Kidney epithelial cell (primary cell): ENCODE results near the gene TMEM187. TPM values are rescaled to one million over a fixed set of nuclear protein-coding genes. Genes with fewer than 3 reads are reported as not detected.
A peak's percentile ranks its signal among the peaks of the same experiment; 100 is the strongest.

Source experiments
- DNase-seq: peaks from one replicate; pipeline ENCODE4 v3.0.0-alpha.2; 2010; ENCODE audit warnings: low read depth
- H3K27me3 ChIP-seq: 2 replicates; pipeline ENCODE4 v1.6.0; 2011; ENCODE audit warnings: low read length; ENCODE audit not compliant: control insufficient read depth, insufficient read depth
- H3K36me3 ChIP-seq: 2 replicates; pipeline ENCODE4 v1.5.1; 2011; ENCODE audit warnings: low read length; ENCODE audit not compliant: control insufficient read depth, insufficient read depth
- H3K4me3 ChIP-seq: 2 replicates; pipeline ENCODE4 v1.5.1; 2011; ENCODE audit warnings: low read depth, mild to moderate bottlenecking, control low read depth, low read length
- total RNA-seq: library from RNA; depleted of rRNA; stranded (reverse); fragments of >200 nt; gene quantifications from 2 replicates; pipeline ENCODE4 v1.2.3, GENCODE V29; 2015
- TF ChIP-seq, protein P1 (sequence below): IDR thresholded peaks from 2 replicates; pipeline ENCODE4 v1.5.1; 2011; ENCODE audit warnings: mild to moderate bottlenecking, moderate library complexity, low read length, control low read depth, inconsistent platforms; ENCODE audit not compliant: insufficient read depth, poor library complexity, severe bottlenecking

TMEM187 gene
- total RNA-seq, 1 donor from 2014 or later, result 6.7 TPM

DNA sequence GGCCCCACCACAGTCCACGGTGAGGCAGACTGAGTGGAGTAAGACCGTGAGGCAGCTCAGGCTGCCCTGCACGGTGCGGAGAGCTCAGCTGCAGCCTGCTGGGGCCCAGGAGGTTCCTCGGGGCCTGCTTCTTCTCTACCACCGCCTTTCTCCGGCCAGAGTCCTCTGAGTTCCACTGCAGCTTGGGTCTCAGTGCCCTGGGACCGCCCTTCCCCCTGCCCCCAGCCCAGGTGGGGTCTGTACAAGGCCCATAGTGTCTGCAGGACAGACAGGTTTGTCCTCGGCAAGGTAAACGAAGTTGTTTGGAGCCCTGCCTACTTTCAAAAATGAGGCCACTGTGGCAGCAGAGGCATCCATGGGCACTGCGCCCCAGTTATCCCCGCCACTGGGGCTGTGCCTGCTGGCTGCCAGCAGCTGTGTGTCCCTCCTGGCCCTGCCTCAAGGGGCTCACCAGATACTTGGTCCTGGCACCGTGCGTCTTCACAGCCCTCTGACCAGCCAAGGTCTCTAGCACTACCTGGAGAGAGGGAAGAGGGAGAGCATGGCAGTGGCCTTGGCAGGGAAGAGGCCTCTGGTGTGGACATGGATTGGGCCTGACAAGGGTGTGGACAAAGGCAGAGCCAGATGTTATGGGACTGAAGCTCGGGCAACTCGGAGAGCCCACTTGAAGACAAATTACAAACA lies 43.2 kb downstream of the TMEM187 start:
- H3K36me3 ChIP-seq, result peaks cover 1% of the 10 kb centered on the region
- no peak overlapping the region for H3K4me3 ChIP-seq
- TF ChIP-seq, protein P1, sequence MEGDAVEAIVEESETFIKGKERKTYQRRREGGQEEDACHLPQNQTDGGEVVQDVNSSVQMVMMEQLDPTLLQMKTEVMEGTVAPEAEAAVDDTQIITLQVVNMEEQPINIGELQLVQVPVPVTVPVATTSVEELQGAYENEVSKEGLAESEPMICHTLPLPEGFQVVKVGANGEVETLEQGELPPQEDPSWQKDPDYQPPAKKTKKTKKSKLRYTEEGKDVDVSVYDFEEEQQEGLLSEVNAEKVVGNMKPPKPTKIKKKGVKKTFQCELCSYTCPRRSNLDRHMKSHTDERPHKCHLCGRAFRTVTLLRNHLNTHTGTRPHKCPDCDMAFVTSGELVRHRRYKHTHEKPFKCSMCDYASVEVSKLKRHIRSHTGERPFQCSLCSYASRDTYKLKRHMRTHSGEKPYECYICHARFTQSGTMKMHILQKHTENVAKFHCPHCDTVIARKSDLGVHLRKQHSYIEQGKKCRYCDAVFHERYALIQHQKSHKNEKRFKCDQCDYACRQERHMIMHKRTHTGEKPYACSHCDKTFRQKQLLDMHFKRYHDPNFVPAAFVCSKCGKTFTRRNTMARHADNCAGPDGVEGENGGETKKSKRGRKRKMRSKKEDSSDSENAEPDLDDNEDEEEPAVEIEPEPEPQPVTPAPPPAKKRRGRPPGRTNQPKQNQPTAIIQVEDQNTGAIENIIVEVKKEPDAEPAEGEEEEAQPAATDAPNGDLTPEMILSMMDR, result no peak
- no peaks in the 10 kb centered on the region for H3K27me3 ChIP-seq
- no peak for DNase-seq

DNA sequence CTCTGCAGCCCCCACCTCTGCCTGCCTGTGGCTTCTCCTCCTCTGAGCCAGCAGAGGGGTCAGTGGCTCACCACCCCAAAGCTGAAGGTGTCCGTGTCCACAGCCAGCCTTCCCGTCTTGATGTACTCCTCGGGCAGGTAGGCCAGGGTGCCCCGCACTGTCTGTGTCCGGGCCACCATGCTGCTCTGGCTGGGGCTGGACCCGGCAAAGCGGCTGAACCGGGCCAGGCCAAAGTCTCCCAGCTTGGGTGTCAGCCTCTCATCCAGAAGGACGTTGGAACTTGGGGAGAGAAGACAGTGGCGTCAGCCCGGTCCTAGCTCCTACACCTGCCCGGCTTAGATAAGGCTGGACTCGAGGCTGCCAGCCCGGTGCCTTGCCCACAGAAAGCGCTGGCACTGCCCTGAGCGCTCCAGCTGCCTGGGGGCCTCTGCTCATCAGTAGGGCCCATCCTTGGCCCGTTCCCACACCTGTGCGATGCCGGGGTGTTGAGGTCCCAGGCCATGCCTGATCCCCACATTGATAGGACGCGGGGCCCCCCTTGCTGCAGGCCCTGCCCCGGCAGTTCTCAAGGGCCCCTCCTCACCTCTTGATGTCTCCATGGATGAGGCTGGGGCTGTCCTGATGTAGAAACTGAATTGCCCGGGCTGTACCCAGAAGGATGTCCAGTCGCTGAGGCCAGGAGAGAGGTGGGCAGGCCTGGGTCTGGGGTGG lies 44.0 kb downstream of the TMEM187 start:
- Histone ChIP-seq H3K27me3 (no peaks in the 10 kb centered on the region), H3K36me3 (no peaks in the 10 kb centered on the region), H3K4me3 (no peak overlapping the region)
- no peak for DNase-seq
- TF ChIP-seq, protein P1, result no peak

DNA sequence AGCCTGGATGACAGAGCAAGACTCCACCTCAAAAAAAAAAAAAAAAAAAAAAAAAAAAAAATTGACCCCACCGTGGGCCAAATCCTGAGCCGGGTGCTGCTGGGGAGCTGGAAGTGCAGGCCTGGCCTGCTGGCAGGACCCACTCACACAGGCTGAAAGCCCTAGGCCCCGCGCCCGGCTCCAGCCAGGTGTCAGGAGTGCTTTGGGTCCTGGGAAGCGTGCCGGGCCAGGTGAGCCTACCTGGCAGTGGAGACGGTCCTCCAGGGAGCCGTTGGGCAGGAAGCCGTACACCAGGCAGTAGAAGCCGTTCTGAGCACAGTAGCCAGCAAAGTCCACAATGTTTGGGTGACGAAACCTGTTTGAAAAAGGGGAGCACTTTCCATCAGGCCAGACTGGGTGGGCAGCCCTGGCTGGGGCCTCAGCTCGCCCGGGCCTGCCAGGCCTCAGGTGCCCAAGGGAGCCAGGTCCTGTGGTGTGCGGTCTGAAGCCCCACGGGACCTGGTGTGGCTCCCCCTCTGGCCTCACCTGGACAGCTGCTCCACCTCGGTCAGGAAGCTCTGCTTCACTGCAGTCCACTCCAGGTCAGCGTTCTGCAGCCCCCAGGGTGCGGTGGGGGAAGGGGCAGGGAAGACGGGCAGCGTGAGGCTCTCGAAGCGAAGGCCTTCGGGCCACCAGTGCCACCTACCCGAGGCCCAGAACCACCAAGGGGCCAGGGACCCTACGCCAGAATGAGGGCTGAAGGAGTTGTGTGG lies 45.4 kb downstream of the TMEM187 start:
- Histone ChIP-seq H3K36me3 (no peaks in the 10 kb centered on the region), H3K4me3 (no peak overlapping the region), H3K27me3 (no peaks in the 10 kb centered on the region)
- TF ChIP-seq, protein P1, result no peak
- DNase-seq, result no peak

DNA sequence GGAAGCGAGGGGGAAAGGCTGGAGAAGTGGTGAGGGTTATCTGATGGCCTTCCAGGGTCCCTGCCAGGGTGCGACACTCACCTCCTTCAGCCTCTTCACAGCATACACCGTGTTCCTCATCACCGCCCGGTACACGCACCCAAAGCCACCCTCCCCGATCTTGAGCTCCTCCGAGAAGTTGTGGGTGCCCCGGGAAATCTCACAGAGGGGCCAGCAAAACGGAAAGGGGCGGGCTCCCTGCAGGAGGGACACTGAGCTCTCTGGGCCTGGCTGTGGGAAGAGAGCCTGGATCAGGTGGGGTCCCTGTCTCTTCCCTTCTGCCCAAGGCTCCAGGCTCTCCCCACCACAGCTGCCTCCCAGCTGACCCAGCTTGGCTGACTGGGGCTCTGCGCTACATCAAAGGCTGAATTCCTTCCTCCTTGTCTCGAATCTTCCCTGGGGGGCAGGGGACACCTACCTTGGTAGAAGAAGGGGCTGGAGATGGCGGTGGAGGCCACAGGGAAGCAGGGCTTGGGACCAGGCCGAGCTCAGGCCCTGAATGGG lies 46.0 kb downstream of the TMEM187 start:
- peak overlapping the region; percentile 59 for H3K4me3 ChIP-seq
- TF ChIP-seq, protein P1, result no peak
- no peaks in the 10 kb centered on the region for H3K27me3 ChIP-seq
- H3K36me3 ChIP-seq, result no peaks in the 10 kb centered on the region
- DNase-seq, result no peak

DNA sequence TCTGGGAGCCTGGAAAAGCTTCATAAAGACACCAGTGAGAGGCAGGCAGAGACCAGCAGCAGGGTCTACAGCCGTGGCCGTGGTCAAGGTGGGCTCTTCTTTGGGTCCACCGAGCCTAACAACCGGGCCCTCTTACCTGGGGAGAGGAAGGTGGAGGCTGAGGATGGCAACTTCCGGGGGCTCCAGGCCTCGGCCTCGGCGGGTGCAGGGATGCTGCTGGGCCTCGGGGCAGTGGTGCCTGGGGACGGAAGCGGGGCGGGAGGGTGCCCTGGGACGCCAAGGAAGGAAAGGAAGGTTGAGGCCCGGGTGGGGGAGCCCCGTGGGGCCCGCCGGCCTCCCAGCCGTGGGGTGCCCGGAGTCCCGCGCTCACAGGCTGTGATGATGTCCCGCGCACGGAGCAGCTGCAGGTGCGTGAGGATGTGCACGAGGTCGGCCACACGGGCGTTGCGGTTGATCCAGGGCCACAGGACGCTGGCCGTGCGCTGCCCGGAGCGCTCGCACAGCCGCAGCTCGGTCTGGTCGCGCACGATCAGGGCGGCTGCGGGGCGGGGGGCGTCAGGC lies 46.6 kb downstream of the TMEM187 start:
- peak overlapping the region; percentile 59 for H3K4me3 ChIP-seq
- no peaks in the 10 kb centered on the region for H3K36me3 ChIP-seq
- DNase-seq, result no peak
- TF ChIP-seq, protein P1, result no peak
- no peaks in the 10 kb centered on the region for H3K27me3 ChIP-seq
